K562 (cell line): ENCODE results near the gene FIZ1. TPM values are rescaled to one million over a fixed set of nuclear protein-coding genes. Genes with fewer than 3 reads are reported as not detected.

Source experiments
- KLF16 ChIP-seq: IDR thresholded peaks from 2 replicates; pipeline ENCODE4 v1.6.1; 2016; ENCODE audit warnings: antibody characterized with exemption
- NFE2L1 ChIP-seq: fragments of 450-650 bp; IDR thresholded peaks from 2 replicates; pipeline ENCODE4 v1.6.1; 2016; ENCODE audit warnings: missing genetic modification characterization, low read depth, mild to moderate bottlenecking, missing compliant biosample characterization, moderate library complexity, borderline replicate concordance
- polyA plus RNA-seq, 8 experiments: library from polyadenylated mRNA; depleted of rRNA in 4 of 8; stranded (reverse) in 5 of 8; unstranded in 3 of 8; fragments of >200 nt; fragmentation: Nextera tagmentation in 2 of 8; fragmentation: Illumina TruSeq in 1 of 8; extraction: Ambion mirVana in 2 of 8; extraction: Trizol in 1 of 8; gene quantifications; 2 replicates each; pipeline versions ENCODE4 v1.2.1 to v1.2.3, GENCODE V29; 2011 to 2014; ENCODE audit warnings: inconsistent platforms in 1 of 8, missing spikeins in 1 of 8
- total RNA-seq, 7 experiments: library from RNA; depleted of rRNA in 6 of 7; stranded (reverse); fragments of >200 nt in 6 of 7; fragmentation: Illumina TruSeq in 2 of 7; extraction: Trizol in 2 of 7; gene quantifications; 2 replicates each; pipeline versions ENCODE4 v1.2.1 to v1.2.3, GENCODE V29; 2011 to 2021; ENCODE audit warnings: low replicate concordance in 1 of 7
- TF ChIP-seq, protein P1 (sequence below), 2 experiments: fragments of 150-350 bp in 1 of 2; IDR thresholded peaks; 2 replicates each; pipeline ENCODE4 v1.6.1; 2012 to 2016; ENCODE audit warnings: low read depth in 2 of 2, low read length in 2 of 2, mild to moderate bottlenecking in 1 of 2, moderate library complexity in 1 of 2
- TF ChIP-seq, protein P2 (sequence below): sonication (generic); formaldehyde crosslinking; IDR thresholded peaks from 2 replicates; pipeline ENCODE4 v1.8.1; 2023; ENCODE audit warnings: missing genetic modification reagents, mild to moderate bottlenecking, borderline replicate concordance
- TF ChIP-seq, protein P3 (sequence below): fragments of 150-350 bp; IDR thresholded peaks from 2 replicates; pipeline ENCODE4 v1.6.1; 2014; ENCODE audit warnings: low read depth, mild to moderate bottlenecking, low read length, borderline replicate concordance
- TF ChIP-seq, protein P4 (sequence below): fragments of 200-800 bp; sonication (Bioruptor generic); IDR thresholded peaks from 2 replicates; pipeline ENCODE4 v1.6.1; 2017; ENCODE audit warnings: missing genetic modification characterization, missing compliant biosample characterization
- TF ChIP-seq, protein P5 (sequence below), 3 experiments: fragments of 200-800 bp in 1 of 3; fragments of 250-450 bp in 1 of 3; fragments of 450-650 bp in 1 of 3; sonication (Bioruptor Pico) in 1 of 3; sonication (Bioruptor generic) in 1 of 3; formaldehyde crosslinking in 1 of 3; IDR thresholded peaks; 2 replicates each; pipeline versions ENCODE4 v1.6.1 to v1.8.0; 2016 to 2022; ENCODE audit warnings: mild to moderate bottlenecking in 2 of 3, missing genetic modification characterization in 2 of 3, missing compliant biosample characterization in 1 of 3, moderate library complexity in 1 of 3

The FIZ1 gene
- total and polyA plus RNA-seq, 9 of the 15 experiments (the other 6 are each of a cell fraction or from before 2014, with no cell fraction given), result 0.79 to 17.5 (median 5.5) TPM

DNA sequence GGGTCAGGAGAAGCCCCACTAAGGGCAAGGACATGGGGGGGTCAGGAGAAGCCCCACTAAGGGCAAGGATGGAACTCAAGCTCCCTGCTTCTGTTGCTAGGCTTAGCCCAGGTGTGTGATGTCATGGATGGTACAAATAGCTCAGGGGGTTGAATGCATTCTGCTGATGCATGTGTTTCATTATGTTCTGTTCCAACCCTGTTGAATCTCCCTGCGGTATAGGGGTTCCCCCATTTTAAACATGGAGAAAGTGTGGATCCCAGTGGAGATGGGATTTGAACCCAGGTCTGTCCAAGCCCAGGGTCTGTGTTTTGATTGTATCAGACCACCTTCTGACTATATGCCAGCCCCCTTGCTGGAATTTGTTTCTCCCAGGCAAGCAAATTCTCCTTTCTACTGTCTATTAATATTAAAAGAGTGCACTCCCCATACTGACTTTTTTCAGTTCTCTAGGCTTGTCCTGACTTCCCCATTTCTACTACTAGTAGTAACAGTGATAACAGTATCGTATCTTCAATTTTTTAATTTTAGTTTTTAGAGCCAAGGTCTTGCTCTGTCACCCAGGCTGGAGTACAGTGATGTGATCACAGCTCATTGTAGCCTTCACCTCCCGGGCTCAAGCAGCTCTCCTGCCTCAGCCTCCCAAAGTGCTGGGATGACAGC, 12.8 kb upstream of the FIZ1 start (continued):
- TF ChIP-seq, protein P1, sequence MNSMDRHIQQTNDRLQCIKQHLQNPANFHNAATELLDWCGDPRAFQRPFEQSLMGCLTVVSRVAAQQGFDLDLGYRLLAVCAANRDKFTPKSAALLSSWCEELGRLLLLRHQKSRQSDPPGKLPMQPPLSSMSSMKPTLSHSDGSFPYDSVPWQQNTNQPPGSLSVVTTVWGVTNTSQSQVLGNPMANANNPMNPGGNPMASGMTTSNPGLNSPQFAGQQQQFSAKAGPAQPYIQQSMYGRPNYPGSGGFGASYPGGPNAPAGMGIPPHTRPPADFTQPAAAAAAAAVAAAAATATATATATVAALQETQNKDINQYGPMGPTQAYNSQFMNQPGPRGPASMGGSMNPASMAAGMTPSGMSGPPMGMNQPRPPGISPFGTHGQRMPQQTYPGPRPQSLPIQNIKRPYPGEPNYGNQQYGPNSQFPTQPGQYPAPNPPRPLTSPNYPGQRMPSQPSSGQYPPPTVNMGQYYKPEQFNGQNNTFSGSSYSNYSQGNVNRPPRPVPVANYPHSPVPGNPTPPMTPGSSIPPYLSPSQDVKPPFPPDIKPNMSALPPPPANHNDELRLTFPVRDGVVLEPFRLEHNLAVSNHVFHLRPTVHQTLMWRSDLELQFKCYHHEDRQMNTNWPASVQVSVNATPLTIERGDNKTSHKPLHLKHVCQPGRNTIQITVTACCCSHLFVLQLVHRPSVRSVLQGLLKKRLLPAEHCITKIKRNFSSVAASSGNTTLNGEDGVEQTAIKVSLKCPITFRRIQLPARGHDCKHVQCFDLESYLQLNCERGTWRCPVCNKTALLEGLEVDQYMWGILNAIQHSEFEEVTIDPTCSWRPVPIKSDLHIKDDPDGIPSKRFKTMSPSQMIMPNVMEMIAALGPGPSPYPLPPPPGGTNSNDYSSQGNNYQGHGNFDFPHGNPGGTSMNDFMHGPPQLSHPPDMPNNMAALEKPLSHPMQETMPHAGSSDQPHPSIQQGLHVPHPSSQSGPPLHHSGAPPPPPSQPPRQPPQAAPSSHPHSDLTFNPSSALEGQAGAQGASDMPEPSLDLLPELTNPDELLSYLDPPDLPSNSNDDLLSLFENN (IDR thresholded peaks at IDR 0.05; ENCODE audit: low read depth in 2 of 2, low read length in 2 of 2), result no peak
- TF ChIP-seq, protein P2, sequence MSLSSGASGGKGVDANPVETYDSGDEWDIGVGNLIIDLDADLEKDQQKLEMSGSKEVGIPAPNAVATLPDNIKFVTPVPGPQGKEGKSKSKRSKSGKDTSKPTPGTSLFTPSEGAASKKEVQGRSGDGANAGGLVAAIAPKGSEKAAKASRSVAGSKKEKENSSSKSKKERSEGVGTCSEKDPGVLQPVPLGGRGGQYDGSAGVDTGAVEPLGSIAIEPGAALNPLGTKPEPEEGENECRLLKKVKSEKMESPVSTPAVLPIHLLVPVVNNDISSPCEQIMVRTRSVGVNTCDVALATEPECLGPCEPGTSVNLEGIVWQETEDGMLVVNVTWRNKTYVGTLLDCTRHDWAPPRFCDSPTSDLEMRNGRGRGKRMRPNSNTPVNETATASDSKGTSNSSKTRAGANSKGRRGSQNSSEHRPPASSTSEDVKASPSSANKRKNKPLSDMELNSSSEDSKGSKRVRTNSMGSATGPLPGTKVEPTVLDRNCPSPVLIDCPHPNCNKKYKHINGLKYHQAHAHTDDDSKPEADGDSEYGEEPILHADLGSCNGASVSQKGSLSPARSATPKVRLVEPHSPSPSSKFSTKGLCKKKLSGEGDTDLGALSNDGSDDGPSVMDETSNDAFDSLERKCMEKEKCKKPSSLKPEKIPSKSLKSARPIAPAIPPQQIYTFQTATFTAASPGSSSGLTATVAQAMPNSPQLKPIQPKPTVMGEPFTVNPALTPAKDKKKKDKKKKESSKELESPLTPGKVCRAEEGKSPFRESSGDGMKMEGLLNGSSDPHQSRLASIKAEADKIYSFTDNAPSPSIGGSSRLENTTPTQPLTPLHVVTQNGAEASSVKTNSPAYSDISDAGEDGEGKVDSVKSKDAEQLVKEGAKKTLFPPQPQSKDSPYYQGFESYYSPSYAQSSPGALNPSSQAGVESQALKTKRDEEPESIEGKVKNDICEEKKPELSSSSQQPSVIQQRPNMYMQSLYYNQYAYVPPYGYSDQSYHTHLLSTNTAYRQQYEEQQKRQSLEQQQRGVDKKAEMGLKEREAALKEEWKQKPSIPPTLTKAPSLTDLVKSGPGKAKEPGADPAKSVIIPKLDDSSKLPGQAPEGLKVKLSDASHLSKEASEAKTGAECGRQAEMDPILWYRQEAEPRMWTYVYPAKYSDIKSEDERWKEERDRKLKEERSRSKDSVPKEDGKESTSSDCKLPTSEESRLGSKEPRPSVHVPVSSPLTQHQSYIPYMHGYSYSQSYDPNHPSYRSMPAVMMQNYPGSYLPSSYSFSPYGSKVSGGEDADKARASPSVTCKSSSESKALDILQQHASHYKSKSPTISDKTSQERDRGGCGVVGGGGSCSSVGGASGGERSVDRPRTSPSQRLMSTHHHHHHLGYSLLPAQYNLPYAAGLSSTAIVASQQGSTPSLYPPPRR (CRISPR knock-in tag), result no peak
- TF ChIP-seq, protein P3, sequence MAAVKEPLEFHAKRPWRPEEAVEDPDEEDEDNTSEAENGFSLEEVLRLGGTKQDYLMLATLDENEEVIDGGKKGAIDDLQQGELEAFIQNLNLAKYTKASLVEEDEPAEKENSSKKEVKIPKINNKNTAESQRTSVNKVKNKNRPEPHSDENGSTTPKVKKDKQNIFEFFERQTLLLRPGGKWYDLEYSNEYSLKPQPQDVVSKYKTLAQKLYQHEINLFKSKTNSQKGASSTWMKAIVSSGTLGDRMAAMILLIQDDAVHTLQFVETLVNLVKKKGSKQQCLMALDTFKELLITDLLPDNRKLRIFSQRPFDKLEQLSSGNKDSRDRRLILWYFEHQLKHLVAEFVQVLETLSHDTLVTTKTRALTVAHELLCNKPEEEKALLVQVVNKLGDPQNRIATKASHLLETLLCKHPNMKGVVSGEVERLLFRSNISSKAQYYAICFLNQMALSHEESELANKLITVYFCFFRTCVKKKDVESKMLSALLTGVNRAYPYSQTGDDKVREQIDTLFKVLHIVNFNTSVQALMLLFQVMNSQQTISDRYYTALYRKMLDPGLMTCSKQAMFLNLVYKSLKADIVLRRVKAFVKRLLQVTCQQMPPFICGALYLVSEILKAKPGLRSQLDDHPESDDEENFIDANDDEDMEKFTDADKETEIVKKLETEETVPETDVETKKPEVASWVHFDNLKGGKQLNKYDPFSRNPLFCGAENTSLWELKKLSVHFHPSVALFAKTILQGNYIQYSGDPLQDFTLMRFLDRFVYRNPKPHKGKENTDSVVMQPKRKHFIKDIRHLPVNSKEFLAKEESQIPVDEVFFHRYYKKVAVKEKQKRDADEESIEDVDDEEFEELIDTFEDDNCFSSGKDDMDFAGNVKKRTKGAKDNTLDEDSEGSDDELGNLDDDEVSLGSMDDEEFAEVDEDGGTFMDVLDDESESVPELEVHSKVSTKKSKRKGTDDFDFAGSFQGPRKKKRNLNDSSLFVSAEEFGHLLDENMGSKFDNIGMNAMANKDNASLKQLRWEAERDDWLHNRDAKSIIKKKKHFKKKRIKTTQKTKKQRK, result no peak
- TF ChIP-seq NFE2L1 (tag) (no peak), KLF16 (no peak)
- TF ChIP-seq, protein P4, sequence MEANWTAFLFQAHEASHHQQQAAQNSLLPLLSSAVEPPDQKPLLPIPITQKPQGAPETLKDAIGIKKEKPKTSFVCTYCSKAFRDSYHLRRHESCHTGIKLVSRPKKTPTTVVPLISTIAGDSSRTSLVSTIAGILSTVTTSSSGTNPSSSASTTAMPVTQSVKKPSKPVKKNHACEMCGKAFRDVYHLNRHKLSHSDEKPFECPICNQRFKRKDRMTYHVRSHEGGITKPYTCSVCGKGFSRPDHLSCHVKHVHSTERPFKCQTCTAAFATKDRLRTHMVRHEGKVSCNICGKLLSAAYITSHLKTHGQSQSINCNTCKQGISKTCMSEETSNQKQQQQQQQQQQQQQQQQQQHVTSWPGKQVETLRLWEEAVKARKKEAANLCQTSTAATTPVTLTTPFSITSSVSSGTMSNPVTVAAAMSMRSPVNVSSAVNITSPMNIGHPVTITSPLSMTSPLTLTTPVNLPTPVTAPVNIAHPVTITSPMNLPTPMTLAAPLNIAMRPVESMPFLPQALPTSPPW (CRISPR knock-in tag), result no peak
- TF ChIP-seq, protein P5, sequence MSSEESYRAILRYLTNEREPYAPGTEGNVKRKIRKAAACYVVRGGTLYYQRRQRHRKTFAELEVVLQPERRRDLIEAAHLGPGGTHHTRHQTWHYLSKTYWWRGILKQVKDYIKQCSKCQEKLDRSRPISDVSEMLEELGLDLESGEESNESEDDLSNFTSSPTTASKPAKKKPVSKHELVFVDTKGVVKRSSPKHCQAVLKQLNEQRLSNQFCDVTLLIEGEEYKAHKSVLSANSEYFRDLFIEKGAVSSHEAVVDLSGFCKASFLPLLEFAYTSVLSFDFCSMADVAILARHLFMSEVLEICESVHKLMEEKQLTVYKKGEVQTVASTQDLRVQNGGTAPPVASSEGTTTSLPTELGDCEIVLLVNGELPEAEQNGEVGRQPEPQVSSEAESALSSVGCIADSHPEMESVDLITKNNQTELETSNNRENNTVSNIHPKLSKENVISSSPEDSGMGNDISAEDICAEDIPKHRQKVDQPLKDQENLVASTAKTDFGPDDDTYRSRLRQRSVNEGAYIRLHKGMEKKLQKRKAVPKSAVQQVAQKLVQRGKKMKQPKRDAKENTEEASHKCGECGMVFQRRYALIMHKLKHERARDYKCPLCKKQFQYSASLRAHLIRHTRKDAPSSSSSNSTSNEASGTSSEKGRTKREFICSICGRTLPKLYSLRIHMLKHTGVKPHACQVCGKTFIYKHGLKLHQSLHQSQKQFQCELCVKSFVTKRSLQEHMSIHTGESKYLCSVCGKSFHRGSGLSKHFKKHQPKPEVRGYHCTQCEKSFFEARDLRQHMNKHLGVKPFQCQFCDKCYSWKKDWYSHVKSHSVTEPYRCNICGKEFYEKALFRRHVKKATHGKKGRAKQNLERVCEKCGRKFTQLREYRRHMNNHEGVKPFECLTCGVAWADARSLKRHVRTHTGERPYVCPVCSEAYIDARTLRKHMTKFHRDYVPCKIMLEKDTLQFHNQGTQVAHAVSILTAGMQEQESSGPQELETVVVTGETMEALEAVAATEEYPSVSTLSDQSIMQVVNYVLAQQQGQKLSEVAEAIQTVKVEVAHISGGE (CRISPR knock-in tag; IDR thresholded peaks at IDR 0.05), result no peak
